Measurements from ENCODE around the gene BCCIP. TPM values are rescaled to one million over a fixed set of nuclear protein-coding genes. Genes with fewer than 3 reads are reported as not detected.

Gene BCCIP
- total and polyA plus RNA-seq, 2 of the 8 experiments (the other 6 are each of a cell fraction or from before 2014, with no cell fraction given), result 33.9 to 120 TPM

DNA sequence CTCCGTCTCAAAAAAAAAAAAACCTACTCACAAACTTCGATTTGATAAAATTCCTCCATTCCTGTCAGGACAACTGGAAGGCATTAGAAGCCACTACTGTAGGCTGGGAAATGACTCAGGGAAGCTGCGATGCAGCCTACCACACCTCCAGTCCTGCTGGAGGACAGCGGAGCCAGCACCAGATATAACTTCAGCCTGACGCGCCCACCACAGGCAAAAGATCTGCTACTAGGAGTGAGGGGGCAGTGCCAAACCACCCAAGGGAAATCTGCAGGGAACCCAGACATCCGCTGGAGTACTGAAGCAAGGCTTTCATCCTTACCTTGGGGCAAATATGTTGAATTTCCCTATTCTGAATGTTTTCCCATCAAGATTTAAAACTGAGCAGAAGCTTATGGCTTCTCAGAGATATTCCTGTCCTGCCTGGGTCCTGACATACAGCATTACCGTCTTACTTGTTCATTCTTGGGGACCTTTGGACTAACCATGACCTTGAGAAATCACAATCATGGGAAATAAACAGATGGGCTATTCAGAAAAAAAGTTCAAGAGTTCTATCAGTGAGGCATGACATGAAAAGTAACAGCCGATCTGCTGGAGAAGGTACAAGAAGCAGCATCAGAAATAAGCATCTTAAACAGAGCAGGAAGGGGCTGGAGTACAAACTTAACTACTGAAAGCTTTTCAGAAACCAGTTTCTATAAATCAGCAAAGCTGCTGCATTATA is 20.4 kb downstream of the BCCIP start (continued):
- TF ChIP-seq TAF1 (IDR thresholded peaks at IDR 0.05; ENCODE audit: low read depth, low read length) (no peak), RAD21 (IDR thresholded peaks at IDR 0.05 in 1 of 2, conservative IDR thresholded peaks at IDR 0.05 in 1 of 2; ENCODE audit: low read depth in 2 of 2, low read length in 2 of 2) (no peak), SUZ12 (IDR thresholded peaks at IDR 0.05; ENCODE audit: low read length) (no peak), SRF (IDR thresholded peaks at IDR 0.05; ENCODE audit: low read depth, low read length) (no peak)
- TF ChIP-seq, protein P1, sequence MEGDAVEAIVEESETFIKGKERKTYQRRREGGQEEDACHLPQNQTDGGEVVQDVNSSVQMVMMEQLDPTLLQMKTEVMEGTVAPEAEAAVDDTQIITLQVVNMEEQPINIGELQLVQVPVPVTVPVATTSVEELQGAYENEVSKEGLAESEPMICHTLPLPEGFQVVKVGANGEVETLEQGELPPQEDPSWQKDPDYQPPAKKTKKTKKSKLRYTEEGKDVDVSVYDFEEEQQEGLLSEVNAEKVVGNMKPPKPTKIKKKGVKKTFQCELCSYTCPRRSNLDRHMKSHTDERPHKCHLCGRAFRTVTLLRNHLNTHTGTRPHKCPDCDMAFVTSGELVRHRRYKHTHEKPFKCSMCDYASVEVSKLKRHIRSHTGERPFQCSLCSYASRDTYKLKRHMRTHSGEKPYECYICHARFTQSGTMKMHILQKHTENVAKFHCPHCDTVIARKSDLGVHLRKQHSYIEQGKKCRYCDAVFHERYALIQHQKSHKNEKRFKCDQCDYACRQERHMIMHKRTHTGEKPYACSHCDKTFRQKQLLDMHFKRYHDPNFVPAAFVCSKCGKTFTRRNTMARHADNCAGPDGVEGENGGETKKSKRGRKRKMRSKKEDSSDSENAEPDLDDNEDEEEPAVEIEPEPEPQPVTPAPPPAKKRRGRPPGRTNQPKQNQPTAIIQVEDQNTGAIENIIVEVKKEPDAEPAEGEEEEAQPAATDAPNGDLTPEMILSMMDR (IDR thresholded peaks at IDR 0.05; ENCODE audit: control extremely low read depth in 1 of 3, insufficient read depth in 1 of 3, low read depth in 1 of 3, low read length in 3 of 3), result no peak

Data from H1 (cell line).